T-helper 17 cell (primary cell): ENCODE data around the gene UNC13C. TPM values are rescaled to one million over a fixed set of nuclear protein-coding genes. Genes with fewer than 3 reads are reported as not detected.

Experiments used
- ATAC-seq: fragments of 150-1000 bp; cut with Tn5 transposase; 2 replicates; pipeline ENCODE4 v1.10.0; 2021; ENCODE audit warnings: mild to moderate bottlenecking, moderate library complexity
- DNase-seq, 3 donors: peaks; one replicate each; pipeline versions ENCODE4 v3.0.0 to v3.0.0-alpha.2; 2020 to 2021
- H3K9me3 ChIP-seq: one replicate; pipeline ENCODE4 v1.7.0; 2013; ENCODE audit warnings: low read length, mild to moderate bottlenecking; ENCODE audit not compliant: control insufficient read depth, poor library complexity, severe bottlenecking
- H3K27ac Mint-ChIP-seq: one replicate; pipeline ENCODE4 v1.8.0; 2022; ENCODE audit warnings: mild to moderate bottlenecking, moderate library complexity, mixed read lengths
- H3K27me3 Mint-ChIP-seq: one replicate; pipeline ENCODE4 v1.8.0; 2022; ENCODE audit warnings: mixed read lengths
- H3K36me3 Mint-ChIP-seq: one replicate; pipeline ENCODE4 v1.8.0; 2022; ENCODE audit warnings: low read depth, mixed read lengths
- H3K4me1 Mint-ChIP-seq: one replicate; pipeline ENCODE4 v1.8.0; 2022; ENCODE audit warnings: mild to moderate bottlenecking, mixed read lengths
- H3K4me3 Mint-ChIP-seq: one replicate; pipeline ENCODE4 v1.8.0; 2022; ENCODE audit warnings: mild to moderate bottlenecking, moderate library complexity, mixed read lengths
- total RNA-seq, 4 donors: library from RNA in 2 of 4; stranded (reverse) in 2 of 4; gene quantifications; one replicate each; pipeline ENCODE4 v1.2.3 and lab custom pipeline; 2022 to 2026

UNC13C gene
- total RNA-seq, 2 donors from 2014 or later, result not detected

DNA sequence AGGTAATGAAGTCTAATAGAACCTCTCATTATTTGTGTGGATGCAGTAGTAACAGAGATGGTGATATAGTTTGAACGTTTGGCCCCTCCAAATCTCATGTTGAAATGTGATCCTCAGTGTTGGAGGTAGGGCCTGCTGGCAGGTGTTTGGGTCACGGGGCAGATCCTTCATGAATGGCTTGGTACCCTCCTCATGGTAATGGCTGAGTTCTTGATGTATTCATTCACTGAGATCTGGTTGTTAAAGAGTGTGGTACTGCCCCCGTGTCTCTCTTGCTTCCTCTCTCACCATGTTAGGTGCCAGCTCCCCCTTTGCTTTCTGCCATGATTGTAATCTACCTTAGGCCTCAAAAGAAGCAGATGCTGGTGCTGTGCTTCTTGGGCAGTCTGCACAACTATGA is 606.8 kb downstream of the UNC13C start:
- no peaks in the 10 kb centered on the region for H3K27me3 Mint-ChIP-seq
- no peak overlapping the region for H3K27ac Mint-ChIP-seq
- DNase-seq (no peak), ATAC-seq (no peak)
- no peaks in the 10 kb centered on the region for H3K4me1 Mint-ChIP-seq
- H3K9me3 ChIP-seq, result no peaks in the 10 kb centered on the region
- H3K4me3 Mint-ChIP-seq, result no peak overlapping the region
- H3K36me3 Mint-ChIP-seq, result no peaks in the 10 kb centered on the region

DNA sequence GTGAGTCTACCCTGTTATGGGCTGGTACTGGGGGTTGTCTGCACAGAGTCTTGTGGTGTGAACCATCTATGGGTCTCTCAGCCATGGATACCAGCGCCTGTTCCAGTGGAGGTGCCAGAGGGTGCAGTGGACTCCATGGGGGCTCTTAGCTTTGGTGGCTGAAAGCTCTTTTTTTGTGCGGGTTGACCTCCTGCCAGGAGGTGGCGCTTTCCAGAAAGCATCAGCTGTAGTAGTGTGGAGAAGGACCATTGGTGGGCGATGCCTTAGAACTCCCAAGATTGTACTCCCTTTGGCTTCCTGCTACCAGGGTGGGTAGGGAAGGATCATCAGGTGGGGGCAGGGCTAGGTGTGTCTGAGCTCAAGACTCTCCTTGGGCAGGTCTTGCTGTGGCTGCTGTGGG is 615.9 kb downstream of the UNC13C start:
- Mint-ChIP-seq H3K4me1 (no peaks in the 10 kb centered on the region), H3K27ac (no peak overlapping the region), H3K4me3 (no peak overlapping the region), H3K27me3 (no peaks in the 10 kb centered on the region), H3K36me3 (no peaks in the 10 kb centered on the region)
- ATAC-seq, result no peak
- peaks cover 3% of the 10 kb centered on the region for H3K9me3 ChIP-seq
- no peak for DNase-seq

DNA sequence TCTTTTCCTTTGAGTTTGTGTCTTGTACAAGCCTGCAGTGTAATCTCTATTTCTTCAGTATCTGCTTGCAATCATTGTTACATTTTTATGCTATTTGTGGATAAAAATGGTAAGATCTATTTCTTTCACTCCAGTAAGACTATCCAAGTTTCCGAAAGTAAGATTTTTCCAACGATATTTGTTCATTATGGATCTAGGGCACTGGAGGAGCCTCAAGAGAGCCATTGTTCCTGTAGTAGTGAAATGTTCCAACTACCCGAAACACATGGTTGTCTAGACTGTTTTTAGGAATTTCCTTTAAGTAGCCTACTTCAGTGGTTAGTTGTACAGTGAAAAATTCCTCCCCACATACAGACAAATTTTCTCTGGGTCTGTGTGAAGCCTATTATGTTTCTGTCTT is 621.1 kb downstream of the UNC13C start:
- ATAC-seq (no peak), DNase-seq (no peak)
- H3K4me1 Mint-ChIP-seq, result no peaks in the 10 kb centered on the region
- no peaks in the 10 kb centered on the region for H3K27me3 Mint-ChIP-seq
- no peaks in the 10 kb centered on the region for H3K36me3 Mint-ChIP-seq
- H3K9me3 ChIP-seq, result no peaks in the 10 kb centered on the region
- H3K27ac Mint-ChIP-seq, result no peak overlapping the region
- no peak overlapping the region for H3K4me3 Mint-ChIP-seq

DNA sequence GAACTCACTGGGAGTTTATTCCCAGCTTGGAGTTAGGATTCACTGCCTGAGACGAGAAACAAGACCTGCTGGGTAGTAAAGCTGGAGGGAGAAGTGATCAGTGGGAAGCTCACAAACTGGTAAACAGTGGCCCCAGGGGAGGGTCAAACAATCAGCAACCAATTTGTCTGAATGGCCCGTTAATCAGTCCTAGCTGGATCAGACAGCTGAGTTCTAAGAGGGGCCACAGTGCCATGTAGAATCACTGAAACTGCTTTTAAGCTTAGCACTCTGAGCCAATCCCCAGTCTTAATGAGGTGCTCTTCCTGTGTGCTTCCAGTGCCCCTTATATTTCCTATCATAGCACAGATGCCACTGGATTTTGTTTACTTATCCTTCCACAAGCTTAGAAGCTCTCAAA is 626.8 kb downstream of the UNC13C start:
- H3K4me1 Mint-ChIP-seq, result no peaks in the 10 kb centered on the region
- H3K36me3 Mint-ChIP-seq, result no peaks in the 10 kb centered on the region
- H3K9me3 ChIP-seq, result no peaks in the 10 kb centered on the region
- no peak overlapping the region for H3K27ac Mint-ChIP-seq
- ATAC-seq, result no peak
- H3K4me3 Mint-ChIP-seq, result no peak overlapping the region
- H3K27me3 Mint-ChIP-seq, result no peaks in the 10 kb centered on the region
- DNase-seq, result no peak

DNA sequence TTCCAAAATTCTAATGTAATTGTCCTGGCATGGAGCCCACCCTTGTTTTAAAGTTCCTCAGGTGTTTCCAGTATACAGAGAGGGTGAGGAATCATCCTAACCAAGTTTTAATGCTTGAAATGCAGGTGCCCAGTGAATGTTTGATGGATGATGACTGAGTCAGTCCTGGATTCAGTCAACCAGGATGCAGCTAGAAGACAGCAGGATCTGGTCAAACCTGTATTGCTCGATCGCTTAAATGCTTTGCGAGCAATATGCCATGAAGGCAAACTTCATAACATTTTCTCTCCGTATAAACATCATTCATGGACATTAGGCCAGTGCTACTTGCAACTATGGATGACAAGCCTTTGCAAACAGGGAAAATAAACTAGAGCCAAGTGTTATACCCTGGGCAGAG is 627.3 kb downstream of the UNC13C start:
- Mint-ChIP-seq H3K4me1 (no peaks in the 10 kb centered on the region), H3K27me3 (no peaks in the 10 kb centered on the region), H3K27ac (no peak overlapping the region), H3K4me3 (no peak overlapping the region), H3K36me3 (no peaks in the 10 kb centered on the region)
- ATAC-seq (no peak), DNase-seq (no peak)
- no peaks in the 10 kb centered on the region for H3K9me3 ChIP-seq

DNA sequence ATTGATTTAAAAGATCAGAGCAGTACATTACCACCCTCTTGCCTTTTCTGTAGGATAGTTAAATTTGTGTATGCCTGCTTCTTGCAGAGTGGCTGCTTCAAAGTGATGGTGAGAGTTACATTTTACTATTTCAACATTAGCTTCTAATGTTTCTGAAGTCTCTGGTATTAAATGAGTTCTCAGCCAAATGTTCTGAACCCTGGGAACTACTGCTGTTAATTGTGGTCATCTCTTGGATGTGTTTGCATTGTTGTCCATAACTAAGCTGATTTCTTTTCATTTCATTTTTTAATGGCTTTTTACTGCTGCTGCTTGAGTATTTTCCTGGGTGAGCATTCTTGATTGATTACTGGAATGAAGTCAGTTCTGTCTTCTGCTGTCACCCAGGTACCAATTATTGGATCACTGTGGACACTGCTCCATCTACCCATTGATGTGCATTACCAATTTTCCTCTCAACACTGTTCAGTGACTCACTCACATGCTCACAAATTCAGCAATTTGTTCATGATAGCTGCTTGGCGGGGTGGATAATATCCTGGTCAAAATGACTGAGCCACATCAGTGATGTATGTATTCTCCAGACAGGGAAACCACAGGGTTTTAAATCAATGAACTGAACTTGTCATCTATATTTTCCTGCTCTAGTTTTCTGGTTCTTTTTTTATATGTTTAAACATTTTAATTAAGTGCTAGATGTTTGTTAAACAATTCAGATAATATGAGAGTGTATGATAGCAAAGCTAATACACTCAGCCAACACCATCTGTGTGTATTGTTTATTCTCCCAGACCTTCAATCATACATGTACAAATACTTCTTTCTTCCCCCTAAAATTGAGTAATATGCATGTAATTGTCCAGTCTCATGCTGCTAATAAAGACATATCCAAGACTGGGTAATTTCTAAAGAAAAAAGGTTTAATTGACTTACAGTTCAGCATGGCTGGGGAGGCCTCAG is 630.9 kb downstream of the UNC13C start:
- H3K9me3 ChIP-seq, result no peaks in the 10 kb centered on the region
- DNase-seq (no peak), ATAC-seq (no peak)
- H3K4me3 Mint-ChIP-seq, result no peak overlapping the region
- peaks cover 4% of the 10 kb centered on the region for H3K27me3 Mint-ChIP-seq
- no peaks in the 10 kb centered on the region for H3K4me1 Mint-ChIP-seq
- no peak overlapping the region for H3K27ac Mint-ChIP-seq
- no peaks in the 10 kb centered on the region for H3K36me3 Mint-ChIP-seq

DNA sequence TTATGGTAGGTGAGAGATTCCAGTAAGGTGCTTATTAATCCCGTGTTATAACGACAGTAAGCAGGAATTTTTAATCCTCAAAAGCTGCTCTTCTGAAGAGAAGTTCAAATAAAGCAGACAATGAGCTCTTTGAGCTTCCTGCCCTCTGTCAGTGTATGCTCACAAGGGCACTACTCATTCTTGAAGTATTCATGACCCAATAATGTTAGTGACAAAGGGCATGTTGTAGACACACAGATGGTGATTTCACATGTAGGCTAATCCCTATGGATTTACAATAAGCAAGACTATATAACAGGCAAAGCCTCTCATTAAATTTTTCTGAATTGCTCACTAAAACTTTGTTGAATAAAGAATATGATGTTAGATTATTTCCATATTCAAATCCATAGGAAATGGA is 639.9 kb downstream of the UNC13C start:
- H3K9me3 ChIP-seq, result no peaks in the 10 kb centered on the region
- ATAC-seq (no peak), DNase-seq (no peak)
- H3K27ac Mint-ChIP-seq, result no peak overlapping the region
- H3K4me3 Mint-ChIP-seq, result no peak overlapping the region
- no peaks in the 10 kb centered on the region for H3K4me1 Mint-ChIP-seq
- no peaks in the 10 kb centered on the region for H3K36me3 Mint-ChIP-seq
- peaks cover 4% of the 10 kb centered on the region for H3K27me3 Mint-ChIP-seq

DNA sequence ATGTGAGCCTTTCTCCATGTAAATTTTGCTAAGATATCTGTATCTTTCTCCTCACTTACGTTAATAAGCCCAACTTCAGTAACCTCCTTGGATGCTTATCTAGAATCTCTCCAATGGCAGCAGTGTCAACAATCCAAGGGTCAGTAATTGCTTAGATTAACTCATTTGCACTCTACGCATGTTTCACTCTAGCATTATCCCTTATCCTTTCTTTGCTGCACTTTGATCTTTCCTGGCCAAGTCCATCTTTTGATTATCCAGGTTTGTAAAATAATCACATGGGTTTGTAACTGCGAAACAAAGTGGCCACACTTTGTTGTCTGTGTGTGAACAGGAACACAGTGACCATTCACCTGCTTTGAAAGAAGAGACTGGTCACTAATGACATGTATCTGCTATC is 640.9 kb downstream of the UNC13C start:
- no peak for ATAC-seq
- DNase-seq, result no peak
- no peak overlapping the region for H3K27ac Mint-ChIP-seq
- H3K36me3 Mint-ChIP-seq, result no peaks in the 10 kb centered on the region
- H3K4me1 Mint-ChIP-seq, result no peaks in the 10 kb centered on the region
- no peak overlapping the region for H3K4me3 Mint-ChIP-seq
- peaks cover 3% of the 10 kb centered on the region for H3K27me3 Mint-ChIP-seq
- H3K9me3 ChIP-seq, result no peaks in the 10 kb centered on the region

DNA sequence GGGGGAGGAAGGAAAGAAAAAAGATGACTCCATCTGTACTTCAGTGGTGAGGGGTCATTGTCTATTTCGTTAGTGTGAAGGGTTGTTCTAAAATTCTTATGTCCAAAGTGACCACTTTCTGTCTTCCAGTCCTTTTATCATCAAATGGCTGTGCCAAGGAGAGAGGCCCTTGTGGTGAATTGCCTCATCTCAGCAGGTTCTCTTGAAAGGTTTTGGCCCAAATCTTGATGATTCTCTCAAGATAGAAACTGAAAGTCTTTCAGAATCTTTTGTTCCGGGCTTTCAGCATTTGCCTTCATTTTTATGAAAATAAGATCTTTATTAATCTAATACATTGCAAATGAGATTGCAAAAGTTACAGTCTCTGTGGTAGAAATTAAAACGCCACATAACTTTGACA is 642.7 kb downstream of the UNC13C start:
- H3K9me3 ChIP-seq, result no peaks in the 10 kb centered on the region
- ATAC-seq (no peak), DNase-seq (no peak)
- no peaks in the 10 kb centered on the region for H3K36me3 Mint-ChIP-seq
- H3K27ac Mint-ChIP-seq, result no peak overlapping the region
- peaks cover 9% of the 10 kb centered on the region for H3K27me3 Mint-ChIP-seq
- H3K4me3 Mint-ChIP-seq, result no peak overlapping the region
- H3K4me1 Mint-ChIP-seq, result no peaks in the 10 kb centered on the region

DNA sequence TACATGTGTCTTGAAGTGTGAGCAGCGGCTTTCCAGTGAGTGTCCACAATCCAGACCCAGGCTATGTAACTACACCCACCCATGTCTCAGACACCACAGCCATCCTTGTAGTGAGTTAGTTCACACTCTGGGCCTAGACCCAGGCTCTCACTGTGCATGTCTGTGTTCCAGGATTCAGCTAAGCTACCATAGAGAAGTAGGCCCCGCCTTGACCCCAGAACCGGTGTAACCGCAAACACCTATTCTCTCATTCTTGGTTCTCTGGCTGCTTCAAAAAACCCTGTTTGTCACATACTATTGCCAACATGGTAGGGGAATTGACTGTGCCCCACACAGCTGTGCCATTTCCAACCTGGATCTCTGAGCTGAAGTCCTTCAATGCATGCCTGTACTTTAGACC is 657.9 kb downstream of the UNC13C start:
- DNase-seq (no peak), ATAC-seq (no peak)
- H3K9me3 ChIP-seq, result no peaks in the 10 kb centered on the region
- Mint-ChIP-seq H3K4me1 (no peaks in the 10 kb centered on the region), H3K36me3 (no peaks in the 10 kb centered on the region), H3K4me3 (no peak overlapping the region), H3K27ac (no peak overlapping the region), H3K27me3 (no peaks in the 10 kb centered on the region)

DNA sequence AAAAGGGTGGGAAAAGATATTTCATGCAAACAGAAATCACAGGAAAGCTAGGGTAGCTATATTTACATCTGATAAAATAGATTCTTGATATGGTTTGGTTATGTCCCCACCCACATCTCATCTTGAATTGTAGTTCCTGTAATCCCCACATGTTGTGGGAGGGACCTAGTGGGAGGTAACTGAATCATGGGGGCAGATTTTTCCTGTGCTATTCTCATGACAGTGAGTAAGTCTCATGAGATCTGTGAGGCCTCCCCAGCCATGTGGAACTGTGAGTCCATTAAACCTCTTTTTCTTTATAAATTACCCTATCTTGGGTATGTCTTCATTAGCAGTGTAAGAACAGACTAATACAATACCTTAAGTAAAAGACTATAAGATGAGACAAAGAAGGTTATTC is 660.4 kb downstream of the UNC13C start:
- Mint-ChIP-seq H3K27me3 (no peaks in the 10 kb centered on the region), H3K4me1 (no peaks in the 10 kb centered on the region), H3K36me3 (no peaks in the 10 kb centered on the region), H3K27ac (no peak overlapping the region), H3K4me3 (no peak overlapping the region)
- DNase-seq, result no peak
- H3K9me3 ChIP-seq, result no peaks in the 10 kb centered on the region
- ATAC-seq, result no peak

DNA sequence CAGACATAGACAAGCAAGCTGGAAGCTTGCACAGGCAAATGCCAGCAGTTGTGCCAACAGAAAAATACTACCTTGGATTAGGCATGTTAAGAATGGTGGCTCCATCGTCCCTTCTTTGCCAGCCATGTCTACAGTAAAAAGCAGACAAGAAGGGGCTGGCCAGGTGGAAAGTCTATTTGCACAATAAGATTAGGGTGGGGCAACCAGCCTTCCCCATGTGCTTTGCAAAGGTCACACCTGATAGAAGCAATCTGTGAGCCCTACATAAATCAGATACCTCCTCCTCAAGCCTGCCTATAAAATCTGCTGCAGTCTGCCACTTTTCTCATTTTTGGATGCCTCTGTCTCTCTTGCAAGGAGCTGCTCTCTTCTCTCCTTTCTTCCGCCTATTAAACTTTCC is 662.6 kb downstream of the UNC13C start:
- H3K4me1 Mint-ChIP-seq, result no peaks in the 10 kb centered on the region
- no peaks in the 10 kb centered on the region for H3K36me3 Mint-ChIP-seq
- no peak overlapping the region for H3K4me3 Mint-ChIP-seq
- DNase-seq (no peak), ATAC-seq (no peak)
- H3K27ac Mint-ChIP-seq, result no peak overlapping the region
- H3K27me3 Mint-ChIP-seq, result no peaks in the 10 kb centered on the region
- H3K9me3 ChIP-seq, result no peaks in the 10 kb centered on the region

DNA sequence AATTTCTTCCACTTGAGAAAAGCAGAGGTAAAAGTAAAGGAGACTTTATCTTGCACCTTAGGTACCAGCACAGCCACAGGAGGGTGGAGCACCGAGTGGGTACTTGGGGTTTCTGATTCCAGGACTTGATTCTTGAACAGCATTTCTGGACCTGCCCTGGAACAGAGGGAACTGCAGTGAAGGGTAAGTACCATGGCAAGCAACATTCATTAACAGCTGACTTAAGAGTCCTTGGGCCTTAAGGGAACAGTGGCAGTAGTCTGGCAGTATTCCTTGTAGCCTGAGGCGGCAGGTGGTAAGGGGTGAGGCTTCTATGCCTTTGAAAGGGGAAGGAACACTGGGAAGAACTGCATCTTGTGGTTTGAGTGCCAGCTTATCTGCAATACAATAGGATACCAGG is 666.6 kb downstream of the UNC13C start:
- H3K9me3 ChIP-seq, result no peaks in the 10 kb centered on the region
- ATAC-seq (no peak), DNase-seq (no peak)
- Mint-ChIP-seq H3K27me3 (no peaks in the 10 kb centered on the region), H3K4me3 (no peak overlapping the region), H3K4me1 (no peaks in the 10 kb centered on the region), H3K27ac (no peak overlapping the region), H3K36me3 (no peaks in the 10 kb centered on the region)

DNA sequence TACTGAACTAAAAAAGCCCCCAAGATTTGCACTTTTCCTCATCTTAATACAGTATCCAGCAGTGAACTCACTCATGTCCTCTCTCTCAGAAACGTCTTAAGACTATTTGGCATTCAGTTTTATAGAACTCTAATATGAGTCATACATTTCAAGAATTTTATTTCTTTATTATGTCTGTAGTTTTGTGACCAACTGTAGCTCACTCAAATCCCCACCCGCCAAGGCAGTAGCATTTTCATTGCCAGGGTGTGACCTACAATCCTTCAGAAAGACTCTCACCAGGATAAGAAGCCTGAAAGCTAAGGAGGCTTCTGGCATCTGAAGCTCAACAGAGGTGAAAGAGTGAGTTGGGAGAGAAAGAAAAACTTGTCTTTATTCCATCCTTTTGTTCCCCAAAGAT is 681.4 kb downstream of the UNC13C start:
- no peaks in the 10 kb centered on the region for H3K36me3 Mint-ChIP-seq
- DNase-seq, result no peak
- no peak for ATAC-seq
- no peaks in the 10 kb centered on the region for H3K9me3 ChIP-seq
- no peaks in the 10 kb centered on the region for H3K4me1 Mint-ChIP-seq
- no peaks in the 10 kb centered on the region for H3K27me3 Mint-ChIP-seq
- no peak overlapping the region for H3K27ac Mint-ChIP-seq
- no peak overlapping the region for H3K4me3 Mint-ChIP-seq
